HG03378 (cell line): Measurements from ENCODE around the gene RC3H1.
"Not testable (repeated sequence)": the region's sequence is repeated elsewhere in the genome, so short reads cannot be mapped to it uniquely, and the experiment has no call there.

ENCODE experiments used
- ATAC-seq: cut with Tn5 transposase; IDR thresholded peaks from one replicate; pipeline ENCODE4 v1.9.1; 2021; ENCODE audit warnings: mild to moderate bottlenecking, moderate library complexity; ENCODE audit not compliant: unreplicated experiment

Gene RC3H1

DNA sequence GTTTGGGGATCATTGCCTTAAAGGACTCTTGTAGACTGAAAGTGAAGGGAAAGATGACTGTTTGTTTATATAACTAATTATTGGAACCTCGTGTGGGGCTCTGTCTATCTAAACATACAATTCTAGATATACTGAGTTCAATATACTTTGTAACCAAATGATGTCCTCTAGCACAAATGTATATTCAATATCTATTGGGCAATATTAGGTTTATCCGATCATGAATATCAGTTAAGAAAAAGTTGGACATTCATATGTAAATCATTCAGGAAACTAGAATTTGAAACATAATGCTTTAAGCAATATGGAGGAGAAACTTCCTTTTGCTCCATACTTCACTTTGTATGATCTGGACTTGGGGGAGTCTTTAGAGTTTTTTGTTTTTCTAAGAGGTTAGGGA, 8.9 kb upstream of the RC3H1 start:
- no peak for ATAC-seq

- ATAC-seq: no peak
Observed at GRCh38 chr1:174028495-174028894, 6.3 kb upstream of the RC3H1 start.

GRCh38 chr1:174023440-174023839, 1.3 kb upstream of the RC3H1 start:
- no peak for ATAC-seq

DNA sequence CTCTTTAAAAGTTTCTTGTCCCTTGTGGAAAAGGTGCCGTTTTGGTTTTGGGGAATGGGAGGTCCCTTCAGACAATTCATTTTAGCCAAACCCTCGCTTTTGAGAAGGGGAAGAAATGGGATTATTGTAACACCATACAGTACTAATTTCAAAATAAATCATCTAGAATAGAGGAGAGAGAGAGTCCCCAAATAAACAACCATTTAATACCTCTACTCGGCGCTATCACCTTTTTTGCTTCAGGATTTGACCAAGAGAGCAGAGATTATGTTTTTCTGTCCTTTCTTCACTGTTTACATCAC, 770 bp upstream of the RC3H1 start:
- no peak for ATAC-seq

DNA sequence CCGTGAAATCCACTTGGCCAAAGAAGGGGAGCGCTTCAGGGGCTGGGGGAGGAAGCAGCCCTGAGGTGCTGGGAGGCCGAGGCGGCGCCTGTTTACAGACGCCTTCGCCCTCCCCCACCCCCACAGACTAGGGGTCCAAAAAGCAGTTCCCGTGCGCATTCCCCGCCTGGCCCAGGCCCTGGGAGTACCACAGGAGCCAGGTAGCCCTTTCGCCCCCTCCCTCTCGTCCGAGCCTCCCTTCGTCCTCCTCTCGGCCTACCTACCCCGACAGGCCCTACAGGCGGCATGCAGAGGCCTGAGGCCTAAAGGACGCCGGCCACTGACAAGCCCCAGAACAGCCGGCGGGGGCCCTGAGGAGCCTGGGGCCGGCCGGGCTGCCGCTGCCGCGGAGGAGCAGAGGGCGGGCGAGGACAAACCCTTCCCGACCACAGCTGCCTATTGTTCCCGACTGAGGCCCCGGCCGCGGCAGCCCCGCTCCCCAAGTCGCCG, 522 bp downstream of the RC3H1 start:
- peak; percentile 25 for ATAC-seq

- ATAC-seq: no peak
Observed at GRCh38 chr1:174018565-174018964, 3.6 kb downstream of the RC3H1 start.

GRCh38 chr1:174017231-174017970, 4.8 kb downstream of the RC3H1 start:
- no peak for ATAC-seq

- no peak for ATAC-seq
Observed at GRCh38 chr1:174013864-174014418, 8.2 kb downstream of the RC3H1 start.

GRCh38 chr1:174008979-174009378, 13.2 kb downstream of the RC3H1 start:
- no peak for ATAC-seq

GRCh38 chr1:174008269-174008668, 13.9 kb downstream of the RC3H1 start:
- ATAC-seq: no peak

- no peak for ATAC-seq
Observed at GRCh38 chr1:174007851-174008250, 14.3 kb downstream of the RC3H1 start.

DNA sequence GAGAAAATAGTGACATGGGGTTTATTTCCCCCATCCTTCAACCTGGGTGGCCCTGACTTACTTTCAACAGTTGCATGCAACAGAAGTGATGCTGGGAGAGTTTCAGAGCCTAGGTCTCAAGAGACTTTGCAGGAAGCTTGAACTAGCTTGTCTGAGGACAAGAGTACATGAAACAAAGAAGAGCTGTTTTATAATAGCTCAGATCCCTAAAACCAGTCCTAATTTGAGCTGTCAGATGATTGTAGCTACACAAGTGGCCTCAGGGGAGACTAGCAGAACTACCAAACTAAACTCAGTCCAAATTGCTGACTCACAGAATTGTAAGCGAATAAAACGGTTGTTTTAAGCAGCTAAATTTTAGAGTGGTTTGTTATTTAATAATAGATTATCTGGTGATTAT, 17.1 kb downstream of the RC3H1 start:
- peak; percentile 96 for ATAC-seq

DNA sequence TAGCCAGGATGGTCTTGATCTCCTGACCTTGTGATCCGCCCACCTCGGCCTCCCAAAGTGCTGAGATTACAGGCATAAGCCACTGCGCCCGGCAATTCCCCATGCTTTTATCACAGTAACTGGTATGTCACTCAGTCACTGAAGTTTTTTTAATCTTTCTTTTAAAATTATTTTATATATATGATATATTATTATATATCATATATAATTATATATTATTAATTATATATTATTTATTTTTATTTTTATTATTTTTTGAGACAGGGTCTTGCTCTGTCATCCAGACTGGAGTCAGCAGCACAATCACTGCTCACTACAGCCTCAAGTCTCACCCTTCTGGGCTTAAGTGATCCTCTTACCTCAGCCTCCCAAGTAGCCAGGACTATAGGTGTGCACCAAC, 18.3 kb downstream of the RC3H1 start:
- ATAC-seq: no peak

DNA sequence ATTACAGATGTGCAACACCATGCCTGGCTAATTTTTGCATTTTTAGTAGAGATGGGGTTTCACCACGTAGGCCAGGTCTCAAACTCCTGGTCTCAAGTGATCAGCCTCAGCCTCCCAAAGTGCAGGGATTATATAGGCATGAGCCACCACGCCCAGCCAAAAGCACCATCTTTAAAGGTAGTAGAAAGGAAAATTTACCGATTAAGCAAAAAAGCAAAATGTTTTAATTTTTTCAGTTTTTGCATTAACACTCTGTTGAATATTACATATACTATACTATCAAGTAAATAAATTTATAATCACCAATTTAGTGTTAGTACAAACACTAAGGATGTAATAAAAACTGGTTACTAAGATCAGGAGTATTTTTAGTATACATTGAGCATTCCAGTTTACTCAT, 20.6 kb downstream of the RC3H1 start:
- no peak for ATAC-seq

DNA sequence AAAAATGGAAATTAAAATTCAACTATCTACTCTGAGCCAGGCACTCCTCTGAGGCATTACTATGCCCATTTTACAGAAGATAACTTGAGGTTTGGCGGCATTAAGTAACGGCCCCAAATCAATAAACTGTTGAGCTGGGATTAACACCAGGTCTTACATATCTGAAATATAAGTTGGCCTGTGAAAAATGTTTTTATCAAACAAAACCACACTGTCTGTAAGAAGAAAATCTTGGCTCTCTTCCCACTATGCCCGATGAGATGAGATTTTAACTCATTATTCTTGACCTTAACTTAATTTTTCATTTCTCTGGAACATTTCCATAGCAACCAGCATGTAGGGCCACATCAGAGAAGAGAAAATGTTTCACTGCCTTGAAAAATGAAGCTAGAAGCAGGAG, 21.8 kb downstream of the RC3H1 start:
- no peak for ATAC-seq

- ATAC-seq: no peak
Observed at GRCh38 chr1:173997791-173998190, 24.4 kb downstream of the RC3H1 start.

DNA sequence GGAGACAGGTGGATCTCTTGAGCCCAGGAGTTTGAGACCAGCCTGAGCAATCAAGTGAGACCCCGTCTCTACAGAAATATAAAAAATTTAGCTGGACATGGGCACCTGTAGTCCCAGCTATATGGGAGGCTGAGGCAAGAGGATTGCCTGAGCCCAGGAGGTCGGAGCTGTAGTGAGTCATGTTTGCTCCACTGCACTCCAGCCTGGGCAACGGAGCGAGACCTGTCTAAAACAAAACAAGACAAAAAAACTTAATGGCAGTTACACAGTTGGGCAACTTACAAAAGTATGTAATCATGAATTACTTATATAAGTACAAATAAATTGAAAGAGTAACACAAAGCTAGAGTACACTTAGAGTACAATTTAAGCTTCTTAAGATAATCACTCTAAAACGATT, 25.2 kb downstream of the RC3H1 start:
- ATAC-seq: no peak

DNA sequence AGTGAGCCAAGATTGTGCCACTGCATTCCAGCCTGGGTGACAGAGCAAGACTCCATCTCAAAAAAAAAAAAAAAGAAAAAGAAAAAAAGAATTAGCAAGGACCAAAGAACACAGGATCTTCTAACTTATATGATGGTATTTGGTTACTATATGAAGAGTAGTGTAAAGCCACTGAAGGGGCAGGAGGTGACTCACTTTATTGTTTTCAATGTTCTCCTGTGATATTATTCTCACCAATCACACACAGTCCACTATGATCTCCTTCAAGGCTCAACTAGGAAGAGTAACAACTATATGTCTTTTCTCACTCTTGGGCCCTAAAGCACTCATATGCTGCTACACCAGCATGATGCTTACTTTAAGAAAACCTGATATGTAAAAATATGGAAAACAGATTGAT, 26.7 kb downstream of the RC3H1 start:
- ATAC-seq: no peak

DNA sequence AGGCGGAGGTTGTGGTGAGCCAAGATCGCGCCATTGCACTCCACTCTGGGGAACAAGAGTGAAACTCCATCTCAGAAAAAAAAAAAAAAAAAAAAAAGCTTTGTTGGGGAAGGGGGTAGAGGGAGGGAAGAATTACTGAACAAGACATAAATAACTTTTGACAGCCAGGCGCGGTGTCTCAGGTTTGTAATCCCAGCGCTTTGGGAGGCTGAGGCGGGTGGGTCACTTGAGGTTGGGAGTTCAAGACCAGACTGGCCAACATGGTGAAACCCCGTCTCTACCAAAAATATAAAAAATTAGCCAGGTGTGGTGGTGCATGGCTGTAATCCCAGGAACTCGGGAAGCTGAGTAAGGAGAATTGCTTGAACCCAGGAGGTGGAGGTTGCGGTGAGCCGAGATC, 28.2 kb downstream of the RC3H1 start:
- ATAC-seq: not testable (repeated sequence)

GRCh38 chr1:173988068-173988467, 34.1 kb downstream of the RC3H1 start:
- no peak for ATAC-seq

- no peak for ATAC-seq
Observed at GRCh38 chr1:173986951-173987350, 35.2 kb downstream of the RC3H1 start.

- ATAC-seq: no peak
Observed at GRCh38 chr1:173970252-173970651, 51.9 kb downstream of the RC3H1 start.

GRCh38 chr1:173965896-173966295, 56.3 kb downstream of the RC3H1 start:
- ATAC-seq: not testable (repeated sequence)
